GM18502 (cell line): Measurements from ENCODE around the gene C1QTNF9B.

Experiments
- ATAC-seq: cut with Tn5 transposase; IDR thresholded peaks from one replicate; pipeline ENCODE4 v1.9.1; 2021; ENCODE audit warnings: mild to moderate bottlenecking; ENCODE audit not compliant: unreplicated experiment, poor library complexity

C1QTNF9B gene

DNA sequence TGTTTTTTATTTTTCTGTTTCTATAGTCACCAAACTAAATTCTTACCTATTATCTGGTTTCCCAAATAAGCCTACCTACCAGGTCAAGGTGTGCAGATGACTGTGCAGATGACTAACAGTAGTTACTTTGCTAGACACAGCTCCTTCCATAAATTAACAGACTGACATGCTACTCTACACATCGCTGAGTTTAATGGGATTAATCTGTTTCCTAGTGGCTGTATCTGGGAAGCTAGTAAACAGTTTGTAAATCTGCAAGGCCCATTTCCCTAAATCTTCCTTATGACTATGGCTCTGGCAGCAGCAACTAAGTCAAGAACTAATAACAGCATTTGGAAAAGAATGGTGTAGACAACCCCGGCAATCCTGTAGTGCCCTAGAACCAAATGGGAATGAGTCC, 36.0 kb downstream of the C1QTNF9B start:
- no peak for ATAC-seq

DNA sequence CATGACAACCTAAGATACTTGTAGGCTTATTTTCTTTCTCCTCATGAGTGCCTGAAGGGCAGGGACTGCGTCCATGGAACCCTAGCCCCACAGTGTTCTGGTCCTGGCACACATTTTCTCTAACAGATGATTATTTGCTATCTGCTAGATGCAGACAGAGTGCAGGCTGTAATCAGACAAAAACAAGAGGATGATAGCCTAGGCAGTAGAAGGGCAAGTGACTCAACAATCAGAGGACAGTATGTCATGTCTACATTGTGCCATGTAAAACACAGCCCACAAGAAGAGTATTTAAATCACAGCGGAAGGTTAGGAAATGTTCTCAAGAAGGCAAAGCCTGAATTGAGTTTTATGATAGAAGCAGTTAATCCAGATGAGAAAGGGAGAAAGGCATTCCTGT, 37.4 kb downstream of the C1QTNF9B start:
- ATAC-seq, result no peak

DNA sequence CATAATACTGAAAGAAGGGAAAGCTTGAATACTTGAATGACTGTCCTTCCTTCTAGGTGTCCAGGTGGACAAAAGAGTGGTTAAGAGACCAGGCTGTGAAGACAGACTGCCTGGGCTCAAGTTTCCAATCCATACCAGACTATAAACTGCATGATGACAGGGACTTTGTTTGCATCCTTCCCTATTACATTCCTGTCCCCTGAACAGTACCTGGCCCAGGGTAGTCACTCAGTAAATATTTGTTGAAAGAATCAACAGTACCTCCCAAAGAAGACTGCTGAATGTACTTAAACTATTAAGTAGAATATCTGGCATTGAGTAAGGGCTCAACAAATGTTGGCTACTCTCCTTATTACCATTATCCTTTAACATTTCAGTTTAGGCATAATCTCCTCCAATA, 37.8 kb downstream of the C1QTNF9B start:
- no peak for ATAC-seq

DNA sequence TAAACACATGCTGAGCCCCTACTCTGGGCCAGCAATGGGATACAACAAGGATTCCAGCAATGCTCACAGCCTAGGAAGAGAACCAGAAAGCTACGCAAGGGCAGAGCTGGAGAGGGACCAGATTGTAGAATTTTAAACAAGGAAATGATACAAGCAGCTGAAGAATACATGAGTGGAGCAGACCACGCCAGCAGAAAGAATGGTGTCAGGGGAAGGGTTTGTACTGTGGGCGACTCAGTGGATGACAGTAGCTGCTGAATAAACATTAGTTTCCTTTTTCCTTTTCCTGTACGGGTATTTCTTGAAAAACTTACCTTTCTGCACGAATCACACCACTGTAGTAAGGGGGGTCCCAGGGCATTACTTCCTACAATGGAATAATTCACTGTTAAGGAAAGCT, 38.8 kb downstream of the C1QTNF9B start:
- no peak for ATAC-seq

DNA sequence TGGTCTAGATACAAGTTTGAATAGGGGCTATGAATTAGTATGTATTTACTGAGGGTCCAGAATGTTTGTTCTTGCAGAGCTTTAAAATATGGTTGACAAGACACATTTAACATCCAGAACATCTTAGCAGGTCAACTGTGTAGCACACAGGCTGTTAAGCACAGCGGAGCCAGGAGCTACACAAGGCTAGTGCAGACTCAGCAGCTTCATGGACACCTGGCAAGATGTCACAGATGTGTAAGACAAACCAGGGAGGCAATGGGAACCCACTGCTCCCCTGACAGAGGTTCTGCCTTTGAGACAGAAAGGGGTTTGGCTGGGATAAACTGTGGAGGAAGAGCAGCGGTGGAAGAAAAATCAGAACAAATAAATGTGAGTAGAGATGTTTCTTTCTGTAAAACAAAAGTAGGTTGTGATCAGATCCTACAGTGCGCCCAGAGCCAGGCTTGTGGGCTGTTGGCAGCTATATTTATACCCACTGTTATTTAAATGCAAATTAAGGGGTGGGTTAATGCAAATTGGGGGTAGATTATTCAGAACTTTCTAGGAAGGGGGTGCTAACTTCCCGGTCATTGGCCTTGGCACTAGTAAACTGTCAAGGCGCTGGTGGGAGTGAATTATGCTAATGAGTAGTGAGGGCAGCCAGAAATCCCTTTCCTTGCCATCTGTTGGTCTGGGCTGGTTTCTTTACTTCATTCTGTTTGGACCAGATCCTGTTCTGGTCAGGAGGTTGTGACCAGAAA, 41.1 kb downstream of the C1QTNF9B start:
- no peak for ATAC-seq

DNA sequence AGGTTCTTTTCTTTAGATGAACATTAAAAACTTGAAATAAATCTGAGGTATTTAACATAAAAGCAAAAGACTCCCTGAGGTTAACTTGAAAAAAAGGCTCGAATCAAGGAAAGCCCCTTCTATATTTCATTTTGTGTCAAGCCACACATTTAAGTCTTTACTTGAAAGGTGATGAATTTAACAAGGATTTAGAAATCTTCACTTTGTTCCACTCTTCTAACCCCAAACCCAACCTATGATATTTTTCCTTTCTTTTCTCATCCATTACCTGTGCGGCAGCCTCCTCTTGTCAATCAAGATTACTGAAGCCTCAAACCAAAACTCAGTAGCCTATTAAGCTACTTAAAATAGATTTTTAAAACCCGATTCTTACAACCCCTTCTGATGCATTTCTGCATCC, 41.9 kb downstream of the C1QTNF9B start:
- ATAC-seq, result no peak

DNA sequence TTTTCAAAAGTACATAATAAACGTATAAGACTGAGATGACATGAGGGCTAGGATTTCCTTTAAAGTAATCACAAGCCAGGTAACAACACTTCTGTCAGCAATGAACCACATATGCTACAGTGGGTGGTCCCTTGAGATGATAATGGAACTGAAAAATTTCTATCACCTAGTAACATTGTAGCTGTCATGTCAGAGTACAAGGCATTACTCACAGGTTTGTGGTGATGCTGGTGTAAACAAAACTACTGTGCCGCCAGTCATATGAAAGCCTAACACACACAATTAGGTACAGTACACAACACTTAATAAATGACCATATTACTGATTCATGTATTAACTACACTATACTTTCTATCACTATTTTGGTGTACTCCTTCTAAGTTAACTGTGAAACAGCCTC, 45.0 kb downstream of the C1QTNF9B start:
- ATAC-seq, result no peak

DNA sequence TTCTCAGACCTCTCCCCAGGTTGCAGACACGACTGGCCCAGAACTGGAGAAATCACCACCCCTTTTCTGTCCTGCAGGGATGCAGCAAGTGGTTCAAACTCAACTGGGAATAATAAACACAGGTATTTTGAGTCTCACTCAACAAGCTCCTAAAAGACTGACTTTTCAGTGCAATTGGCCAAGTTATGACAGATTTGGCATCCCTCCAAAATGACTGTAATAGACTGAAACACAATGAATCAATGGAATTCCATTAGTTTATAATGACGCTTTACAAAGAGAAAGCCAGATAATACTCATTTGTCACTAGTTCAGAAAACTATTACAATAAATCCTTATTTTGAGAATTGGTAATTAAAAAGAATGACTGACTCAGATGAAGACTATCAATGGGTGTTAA, 46.2 kb downstream of the C1QTNF9B start:
- ATAC-seq, result no peak

DNA sequence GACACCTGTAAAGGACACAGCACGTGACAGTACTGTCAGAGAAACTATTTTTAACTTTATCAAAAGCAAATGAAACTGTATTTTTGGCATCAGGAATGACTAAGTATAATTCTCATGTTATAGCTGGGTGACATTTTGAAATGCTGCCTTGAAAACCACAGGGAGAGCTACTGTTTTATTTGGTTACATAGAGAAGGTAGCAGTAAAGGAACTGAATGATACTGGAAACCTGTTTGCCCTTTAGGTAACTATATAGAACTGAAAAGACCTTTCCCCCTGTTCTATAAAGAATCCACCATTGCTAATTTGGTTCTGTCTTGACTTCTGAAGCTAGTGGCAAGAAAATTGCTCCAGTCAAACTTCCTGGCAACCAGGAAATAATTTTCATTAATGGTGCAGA, 47.2 kb downstream of the C1QTNF9B start:
- ATAC-seq, result no peak

DNA sequence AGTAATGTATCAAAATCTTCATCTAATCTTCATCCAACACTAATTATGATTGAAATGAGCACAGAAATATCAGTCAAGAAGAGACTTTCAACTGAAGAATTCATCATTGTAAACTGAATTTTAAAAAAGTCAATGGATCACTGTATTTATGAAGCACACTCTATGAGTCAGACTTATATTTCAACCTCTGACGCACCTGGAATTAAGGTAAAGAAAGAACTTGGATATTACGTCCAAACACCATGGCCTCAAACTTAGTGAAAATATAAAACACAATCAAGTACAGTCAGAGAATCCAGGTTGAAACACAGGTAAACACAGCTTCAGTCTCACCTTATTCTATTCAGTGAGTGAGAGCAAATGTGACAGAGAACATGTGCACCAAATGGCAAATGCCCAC, 47.6 kb downstream of the C1QTNF9B start:
- no peak for ATAC-seq

DNA sequence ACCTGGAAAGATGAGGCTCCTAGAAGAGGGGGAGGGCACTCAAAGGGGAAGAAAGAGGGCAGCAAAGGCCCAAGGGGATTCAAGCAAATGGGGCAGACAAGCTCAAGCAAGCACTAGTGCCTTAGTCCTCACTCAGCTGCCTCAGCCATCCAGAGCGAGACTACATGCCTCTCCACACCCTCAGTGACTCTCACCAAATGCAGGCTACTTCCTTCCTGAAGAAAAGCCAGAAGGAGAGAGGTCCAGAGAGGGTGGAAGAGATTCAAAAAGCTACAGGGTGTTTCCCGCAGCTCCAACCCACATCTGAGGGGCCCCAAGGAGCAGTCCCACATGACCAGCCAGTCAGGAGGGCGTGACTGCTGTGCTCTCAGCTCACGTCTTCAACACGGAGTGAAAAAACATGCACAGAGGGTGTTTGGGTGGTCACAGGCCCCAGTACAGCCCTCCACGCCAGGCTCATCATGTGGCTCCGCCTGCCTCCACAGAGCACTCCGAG, 48.6 kb downstream of the C1QTNF9B start:
- ATAC-seq, result peak; percentile 37

DNA sequence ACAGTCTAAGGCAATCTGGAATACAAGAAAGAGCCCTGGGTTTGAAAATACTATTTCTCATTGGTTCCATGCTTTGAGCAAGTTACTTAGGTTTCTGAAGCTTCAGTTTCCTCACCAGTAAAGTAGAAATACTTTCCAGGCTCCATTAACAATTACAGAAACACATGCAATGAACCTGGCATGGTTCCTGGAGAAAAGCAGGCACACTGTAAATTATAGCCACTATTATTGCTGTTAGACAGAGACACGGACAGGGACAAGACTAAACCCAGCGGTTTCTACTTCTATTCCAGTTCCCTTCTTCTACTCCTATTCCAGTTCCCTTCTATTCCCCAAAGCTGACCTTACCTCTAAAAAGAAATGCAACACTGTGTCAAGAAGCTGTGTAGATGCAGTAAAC, 49.3 kb downstream of the C1QTNF9B start:
- ATAC-seq, result no peak

DNA sequence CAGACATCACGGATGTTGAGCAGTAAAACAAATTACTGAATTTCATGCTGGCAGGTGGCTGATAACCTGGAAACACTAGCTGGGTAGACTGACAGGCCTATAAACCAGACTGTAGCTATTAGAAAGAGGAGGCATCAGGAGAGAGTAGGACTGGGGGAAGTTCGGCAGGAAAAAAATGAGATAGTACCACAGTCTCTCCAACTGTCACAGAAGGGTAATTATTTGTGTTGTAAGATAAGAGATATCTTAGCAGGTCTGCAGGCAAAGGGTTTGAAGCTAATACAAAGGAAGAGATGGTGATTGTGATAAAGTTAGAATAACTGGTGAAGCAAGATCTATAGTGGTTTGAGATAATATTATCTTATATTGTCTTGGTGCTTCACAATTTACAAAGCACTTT, 49.8 kb downstream of the C1QTNF9B start:
- ATAC-seq, result no peak

DNA sequence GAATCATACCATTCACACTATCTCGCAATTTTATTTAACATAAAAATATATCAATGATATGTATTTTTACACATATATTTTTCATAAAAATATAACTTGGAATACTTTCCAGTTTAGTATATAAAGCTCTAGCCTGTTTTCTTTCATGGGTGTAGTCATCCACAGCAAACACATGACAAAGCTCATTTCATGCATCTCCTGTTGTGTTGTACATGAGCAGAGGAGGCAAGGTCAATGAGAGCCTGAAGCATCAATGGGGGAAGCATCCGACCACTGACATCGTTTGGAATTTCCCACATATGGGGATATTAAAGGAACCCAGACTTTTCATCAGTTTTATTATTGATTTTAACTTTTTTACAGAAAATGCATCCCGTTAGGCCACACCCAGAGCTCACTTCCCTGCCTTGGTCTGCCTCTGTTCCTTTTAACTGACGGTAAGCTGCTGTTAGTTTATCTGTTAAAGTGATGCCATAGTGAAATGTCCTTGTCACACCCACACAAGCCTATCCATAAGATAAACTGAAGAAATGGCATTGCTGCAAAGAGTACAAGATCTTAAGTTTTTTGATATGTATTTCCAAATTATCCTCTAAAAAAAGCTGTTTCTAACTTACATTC, 52.1 kb downstream of the C1QTNF9B start:
- ATAC-seq, result peak; percentile 29

DNA sequence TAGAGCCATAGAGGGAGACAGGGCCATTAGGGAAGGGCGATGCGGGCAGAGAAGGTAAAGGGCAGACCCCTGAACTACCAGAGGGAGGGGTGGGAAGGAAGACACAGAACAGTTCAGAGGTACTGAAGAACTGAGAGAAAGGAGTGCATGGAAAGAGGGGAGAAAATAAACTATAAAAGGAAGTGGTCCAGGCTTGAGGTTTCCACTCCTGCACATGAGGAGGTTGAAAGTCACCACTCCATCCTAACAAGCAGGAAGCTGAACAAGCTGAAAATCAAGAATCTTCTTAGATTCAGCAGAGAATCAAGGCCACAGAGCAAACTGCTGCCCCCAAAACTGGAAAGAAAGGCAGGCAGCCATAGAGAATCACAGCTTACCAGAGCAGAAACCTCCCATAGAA, 53.2 kb downstream of the C1QTNF9B start:
- ATAC-seq, result no peak

DNA sequence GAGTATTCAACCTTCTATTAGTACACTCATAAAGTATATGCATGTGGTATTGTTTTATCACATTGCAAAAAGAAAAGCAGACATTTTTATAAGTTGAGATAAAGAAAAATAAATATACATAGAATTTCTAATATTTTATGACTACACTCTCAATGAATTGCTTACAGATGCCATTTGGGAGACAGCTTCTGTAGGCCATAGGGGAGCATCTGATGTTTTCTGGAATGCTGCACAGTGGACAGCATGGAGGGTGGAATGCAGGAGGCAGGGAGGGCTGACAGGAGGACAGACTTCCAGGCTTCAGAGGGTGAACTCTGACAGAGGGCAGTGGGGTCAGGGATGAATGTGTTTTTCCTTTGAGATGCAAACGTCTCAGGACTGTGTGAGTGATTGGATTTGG, 53.9 kb downstream of the C1QTNF9B start:
- ATAC-seq, result no peak

DNA sequence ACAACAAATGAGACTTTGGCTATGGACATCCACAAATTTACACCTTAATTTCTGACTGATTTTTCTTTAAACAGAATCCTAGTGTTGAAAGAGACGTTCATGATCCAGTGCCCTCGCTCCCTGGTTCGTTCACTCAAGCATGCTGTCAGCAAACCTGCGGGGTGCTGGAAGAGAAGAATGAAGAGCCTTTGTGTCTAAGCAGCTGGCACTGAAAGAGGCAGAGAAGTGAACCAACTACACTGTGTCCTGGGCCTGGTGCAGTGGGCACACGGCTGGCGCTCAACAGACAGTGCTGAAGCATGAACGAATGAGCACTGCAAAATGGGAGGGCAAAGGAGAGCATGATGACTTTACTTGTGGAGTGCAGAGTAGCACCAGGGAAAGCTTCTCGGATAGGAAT, 54.9 kb downstream of the C1QTNF9B start:
- ATAC-seq, result no peak
